GM19238 (cell line): ENCODE results near the gene NCAM1.
"Not testable (repeated sequence)": the region's sequence is repeated elsewhere in the genome, so short reads cannot be mapped to it uniquely, and the experiment has no call there.

Experiments used
- DNase-seq: peaks from one replicate; pipeline ENCODE4 v3.0.0; 2011; ENCODE audit warnings: low spot score; ENCODE audit not compliant: insufficient read length

The NCAM1 gene

GRCh38 chr11:113021111-113021510 lies 59.9 kb downstream of the NCAM1 start:
- DNase-seq: no peak

- no peak for DNase-seq
Observed at GRCh38 chr11:113022262-113022661, 61.0 kb downstream of the NCAM1 start.

- DNase-seq: no peak
Observed at GRCh38 chr11:113023228-113023627, 62.0 kb downstream of the NCAM1 start.

DNA sequence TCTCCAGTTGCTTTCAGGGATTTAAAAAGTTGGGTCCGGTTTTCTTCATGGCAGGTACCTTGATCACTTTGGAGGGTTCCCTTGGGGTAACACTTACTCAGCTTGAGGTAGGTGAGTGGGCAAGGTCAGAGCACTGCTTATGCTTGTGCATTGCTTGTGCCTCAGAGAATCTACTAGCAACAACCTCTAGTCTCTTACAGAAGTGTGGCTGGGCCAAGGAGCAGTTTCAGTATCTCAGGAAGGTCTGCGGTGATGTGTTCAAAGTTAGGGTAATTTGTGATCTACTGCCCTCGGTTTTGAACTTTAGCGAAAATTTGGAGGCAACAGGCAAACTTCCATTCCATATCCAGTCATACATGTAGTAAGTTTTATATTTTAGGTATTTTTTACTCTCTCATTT lies 62.8 kb downstream of the NCAM1 start:
- DNase-seq: no peak

DNA sequence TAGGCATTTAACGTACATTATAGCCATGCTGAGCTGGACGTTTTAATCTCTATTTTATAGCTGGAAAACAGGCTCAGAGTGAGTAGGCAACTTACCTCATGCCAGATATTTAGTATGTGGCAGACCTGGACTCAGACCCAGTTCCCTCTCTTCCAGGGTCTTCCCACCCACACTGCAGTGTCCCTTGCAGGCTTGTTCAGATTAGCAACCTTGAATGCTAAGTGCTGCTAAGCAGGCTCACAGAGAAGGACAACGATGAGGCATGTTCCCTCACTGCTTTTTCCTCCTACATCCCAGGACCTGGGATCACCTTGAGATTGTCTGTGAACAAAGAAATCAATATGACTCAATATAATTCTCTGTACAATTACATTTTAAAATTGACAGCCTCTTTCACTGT lies 65.6 kb downstream of the NCAM1 start:
- no peak for DNase-seq

DNA sequence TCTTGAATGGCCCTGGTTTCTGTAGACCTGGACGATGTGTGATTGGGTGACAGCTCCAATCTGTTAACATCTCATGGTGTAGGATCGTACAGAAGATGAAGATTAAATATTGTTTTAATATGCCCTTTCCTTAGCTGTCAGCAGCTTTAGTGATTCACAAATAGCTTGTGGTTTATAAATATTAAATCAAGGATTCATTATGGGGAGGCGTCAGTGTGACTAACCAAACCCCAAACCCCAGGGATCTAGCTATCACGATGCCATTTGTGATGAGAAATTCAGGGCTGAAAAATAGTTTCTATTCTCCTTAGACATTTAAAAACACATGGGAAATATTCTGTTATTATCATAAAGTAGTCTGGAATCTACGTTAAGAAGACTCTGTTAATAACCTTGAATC lies 73.4 kb downstream of the NCAM1 start:
- DNase-seq: no peak

DNA sequence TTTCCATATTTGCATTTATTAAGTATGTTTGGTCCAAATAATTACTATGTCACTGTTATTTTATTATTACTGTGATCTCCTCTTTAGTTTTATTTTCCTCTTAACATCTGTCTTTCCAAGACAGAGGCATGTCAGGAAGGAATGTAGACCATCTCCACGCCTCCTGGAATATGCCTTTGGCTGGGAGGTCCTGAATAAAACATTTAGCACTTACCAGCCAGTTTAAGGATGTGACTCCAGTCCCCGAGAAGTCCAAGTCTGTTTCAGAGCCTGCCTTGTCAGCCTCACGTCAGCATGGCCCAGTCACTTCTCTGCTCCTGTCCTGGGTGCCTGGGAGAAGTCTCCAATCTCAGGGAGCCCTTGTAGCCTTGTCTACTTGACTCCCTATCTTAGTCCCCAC lies 74.5 kb downstream of the NCAM1 start:
- DNase-seq: no peak

GRCh38 chr11:113043698-113044097 lies 82.5 kb downstream of the NCAM1 start:
- DNase-seq: no peak

DNA sequence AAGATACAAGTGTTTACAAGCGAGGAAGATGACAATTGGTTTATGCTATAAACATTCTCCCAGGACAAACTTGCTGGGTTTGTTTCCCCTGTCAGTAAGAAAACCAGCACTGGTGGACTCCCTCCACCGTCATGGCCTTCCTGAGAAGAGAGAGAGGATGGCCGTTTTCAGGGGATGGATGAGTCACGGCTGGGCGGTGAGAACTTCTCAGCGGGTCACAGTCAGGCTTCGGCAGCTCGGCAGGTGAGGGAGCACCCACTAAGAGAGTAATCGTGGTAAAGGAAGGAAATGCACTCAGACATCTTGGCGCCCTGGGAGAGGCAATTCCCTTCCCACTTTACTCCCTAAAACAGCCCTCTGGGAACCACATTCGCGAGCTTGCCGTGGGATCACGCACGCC lies 83.9 kb downstream of the NCAM1 start:
- DNase-seq: no peak

GRCh38 chr11:113046866-113047265 lies 85.6 kb downstream of the NCAM1 start:
- DNase-seq: no peak

DNA sequence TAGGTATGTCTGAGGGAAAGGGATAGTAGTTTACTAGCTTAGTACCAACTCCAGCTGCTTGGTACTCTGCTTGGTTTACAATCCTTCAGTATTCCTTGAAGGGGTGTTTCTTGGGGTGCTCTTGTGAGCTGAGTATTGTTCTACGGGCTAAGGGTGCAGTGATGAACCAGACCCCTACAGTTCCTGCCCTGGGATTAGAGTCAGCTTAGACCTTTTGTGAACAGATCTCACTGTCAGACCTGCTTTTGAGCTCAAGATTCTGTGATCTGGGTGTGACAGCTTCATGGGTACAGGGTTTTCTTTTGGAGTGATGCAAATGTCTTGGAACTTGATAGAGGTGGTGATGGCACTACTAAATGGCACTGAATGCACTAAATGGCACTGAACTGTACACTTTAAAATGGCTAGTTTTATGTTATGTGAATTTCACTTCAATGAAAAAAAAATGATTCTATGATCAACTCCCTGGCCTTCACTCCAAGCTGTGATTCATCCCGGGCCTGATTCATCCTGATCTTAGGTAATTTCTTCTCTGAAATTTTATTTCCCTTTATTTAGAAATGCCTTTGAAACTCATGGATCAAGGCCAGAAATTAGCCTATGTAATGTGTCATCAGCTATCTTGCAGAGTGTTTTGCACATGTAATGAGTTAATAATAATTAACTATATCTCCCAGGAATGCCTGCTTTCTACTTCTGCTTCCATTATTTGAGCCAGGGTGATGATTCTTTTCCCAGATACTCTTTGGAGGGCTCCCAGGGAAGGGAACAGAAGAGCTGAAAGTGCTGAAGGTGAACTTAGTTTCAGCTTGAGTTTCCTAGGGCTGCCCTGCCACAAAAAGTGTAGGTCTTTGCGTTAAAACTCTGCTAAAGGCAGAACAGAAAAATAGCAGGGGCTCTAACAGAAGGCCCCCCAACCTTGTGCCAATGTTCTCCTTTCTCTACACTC lies 87.9 kb downstream of the NCAM1 start:
- DNase-seq: no peak

DNA sequence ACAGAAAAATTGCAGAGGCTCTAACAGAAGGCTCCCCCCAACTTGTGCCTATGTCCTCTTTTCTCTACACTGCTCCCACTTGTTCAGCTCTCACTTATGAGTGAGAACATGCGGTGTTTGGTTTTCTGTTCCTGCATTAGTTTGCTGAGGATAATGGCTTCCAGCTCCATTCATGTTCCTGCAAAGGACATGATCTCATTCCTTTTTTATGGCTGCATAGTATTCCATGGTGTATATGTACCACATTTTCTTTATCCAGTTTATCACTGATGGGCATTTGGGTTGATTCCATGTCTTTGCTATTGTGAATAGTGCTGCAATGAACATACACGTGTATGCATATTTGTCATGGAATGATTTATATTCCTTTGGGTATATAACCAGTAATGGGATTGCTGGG lies 91.8 kb downstream of the NCAM1 start:
- DNase-seq: not testable (repeated sequence)

DNA sequence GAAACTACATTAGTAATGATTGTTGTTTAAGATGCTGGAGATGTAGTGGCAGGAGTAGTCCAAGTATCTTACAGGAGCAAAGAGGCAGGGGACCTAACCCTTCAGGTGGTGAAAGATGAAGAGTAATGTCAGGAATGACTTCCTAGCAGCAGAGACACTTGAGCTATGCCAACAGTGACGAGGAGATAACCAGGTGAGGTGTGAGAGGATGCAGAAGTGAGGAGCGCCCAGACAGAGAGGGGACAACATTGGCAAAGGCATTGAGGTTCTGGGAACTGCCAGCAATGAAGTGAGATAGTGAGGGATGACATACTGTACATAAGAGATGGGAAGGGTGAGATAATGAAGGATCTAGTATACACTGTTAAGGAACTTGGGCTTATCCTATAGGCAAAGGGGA lies 95.8 kb downstream of the NCAM1 start:
- DNase-seq: no peak

DNA sequence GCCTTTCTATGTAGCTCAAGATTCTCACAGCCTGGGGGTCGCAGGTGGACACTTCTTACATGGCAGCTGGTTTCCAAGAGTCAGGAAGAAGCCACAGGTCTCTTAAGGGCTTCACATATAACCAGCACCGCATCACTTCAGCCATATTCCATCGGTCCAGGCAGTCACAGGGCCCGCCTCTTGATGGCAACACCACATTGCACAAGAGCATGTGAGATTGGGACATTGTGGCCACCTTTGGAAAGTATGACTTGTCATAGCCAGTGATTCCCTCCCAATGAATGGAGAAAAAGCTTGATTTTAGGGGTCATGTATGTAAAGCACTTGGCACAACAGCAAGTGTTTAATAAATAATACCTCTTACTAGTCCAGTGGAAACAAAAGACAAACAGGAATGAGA lies 98.3 kb downstream of the NCAM1 start:
- DNase-seq: no peak

DNA sequence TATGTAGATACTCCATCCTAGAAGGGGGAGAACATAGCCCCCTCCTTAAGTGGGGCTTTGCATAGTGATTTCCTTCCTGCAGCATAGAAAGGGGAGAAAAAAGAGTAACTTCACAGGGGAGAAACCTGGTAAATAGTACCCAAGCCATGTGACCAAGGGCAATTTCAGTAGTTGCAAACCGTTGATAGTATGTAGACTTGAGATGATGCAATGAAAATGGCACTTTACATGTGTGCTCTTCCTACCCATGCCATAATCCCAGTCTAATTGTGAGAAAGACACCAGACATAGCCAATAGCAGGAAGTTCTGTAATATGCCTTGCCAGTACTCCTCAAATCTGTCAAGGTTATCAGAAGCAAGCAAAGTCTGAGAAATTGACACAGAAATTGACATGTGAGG lies 104.1 kb downstream of the NCAM1 start:
- no peak for DNase-seq

DNA sequence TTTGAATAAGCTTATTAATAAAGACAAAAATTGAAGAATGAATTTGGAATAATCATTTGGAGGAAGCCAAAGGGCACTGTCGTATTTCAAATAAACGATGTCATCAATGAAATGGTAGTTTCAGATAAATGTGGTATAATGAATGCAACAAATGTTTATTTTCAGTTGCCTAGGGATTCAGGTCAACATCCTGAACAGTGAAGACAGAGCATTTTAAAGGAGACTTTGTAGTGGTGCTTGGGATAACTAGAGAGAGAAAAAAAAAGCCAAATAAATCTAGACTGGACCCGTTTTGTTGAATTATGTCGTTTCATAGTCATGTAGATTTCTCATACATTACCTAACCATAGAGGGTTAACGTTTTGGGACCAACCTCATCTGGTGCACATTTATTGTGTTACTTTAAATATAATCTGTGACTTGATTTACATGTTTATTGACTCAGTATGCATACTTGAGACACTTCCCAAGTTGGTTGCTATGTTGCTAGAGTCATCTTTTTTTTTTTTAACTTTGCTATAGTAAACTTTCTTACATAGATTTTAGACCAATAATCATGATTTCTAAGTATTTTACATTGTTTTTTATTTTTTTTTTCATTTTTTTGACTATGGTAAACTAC lies 111.1 kb downstream of the NCAM1 start:
- no peak for DNase-seq

- no peak for DNase-seq
Observed at GRCh38 chr11:113073290-113073953, 112.2 kb downstream of the NCAM1 start.

DNA sequence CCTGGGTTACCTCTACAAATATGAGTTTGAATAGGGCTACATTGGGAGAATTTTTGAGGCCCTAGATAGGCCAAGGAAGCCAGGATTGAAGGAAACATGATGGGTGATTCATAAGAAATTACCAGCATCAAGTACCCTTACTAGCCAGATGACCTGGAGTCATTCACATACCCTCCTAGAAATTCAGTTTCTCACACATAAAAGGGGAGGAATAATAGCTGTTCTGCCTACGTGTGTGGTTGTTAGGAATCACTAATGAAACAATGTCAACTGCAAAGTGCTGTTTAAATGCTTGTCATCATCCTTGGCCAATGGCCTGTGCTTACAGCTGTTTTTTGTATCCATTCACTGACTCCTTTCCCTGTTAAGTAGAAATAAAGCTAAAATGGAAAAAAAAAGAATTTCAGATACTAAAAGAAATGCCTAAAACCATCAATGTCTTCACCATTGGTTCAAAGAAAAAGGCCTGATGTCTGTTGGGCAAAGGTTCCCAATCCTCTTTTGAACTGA lies 114.4 kb downstream of the NCAM1 start:
- DNase-seq: no peak

GRCh38 chr11:113077379-113077778 lies 116.2 kb downstream of the NCAM1 start:
- no peak for DNase-seq

GRCh38 chr11:113082341-113082955 lies 121.2 kb downstream of the NCAM1 start:
- DNase-seq: no peak

DNA sequence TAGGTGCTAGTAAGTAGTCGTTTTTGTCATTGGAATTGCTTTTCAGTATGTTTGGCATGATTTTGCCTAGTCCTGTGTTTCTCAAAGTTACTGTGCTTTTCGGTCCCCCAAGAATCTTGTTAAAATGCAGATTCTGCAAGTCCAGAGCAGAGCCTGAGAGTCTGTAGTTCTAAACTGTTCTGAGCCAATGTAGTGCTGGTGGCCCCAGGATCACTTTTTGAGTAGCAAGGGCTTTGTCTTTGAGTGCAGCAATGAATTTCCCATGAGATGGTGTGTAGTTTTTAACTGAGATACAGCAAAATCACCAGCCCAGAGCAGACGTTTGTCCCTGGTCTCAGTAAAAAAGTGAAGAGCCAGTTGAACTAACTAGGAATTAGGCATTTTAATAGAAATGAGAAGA lies 122.4 kb downstream of the NCAM1 start:
- DNase-seq: no peak

DNA sequence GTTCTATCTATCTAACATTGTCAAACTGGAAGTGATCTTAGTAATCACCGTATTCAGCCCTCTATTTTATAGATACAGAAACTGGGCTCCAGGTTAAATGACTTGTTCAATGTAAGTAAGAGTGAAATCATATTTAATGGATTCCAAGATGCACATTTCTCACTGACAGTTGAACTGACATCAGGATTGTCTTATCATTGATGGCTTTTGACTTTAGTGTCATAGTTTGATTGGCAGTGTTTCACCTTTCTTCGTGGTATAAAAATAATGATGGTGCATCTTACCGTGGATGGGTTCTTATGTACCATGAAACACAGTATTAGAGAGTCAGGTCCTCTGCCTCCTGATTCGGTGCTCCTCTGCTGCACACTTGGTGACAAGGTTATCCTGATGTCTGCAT lies 123.1 kb downstream of the NCAM1 start:
- DNase-seq: no peak
